Measurements from ENCODE around the gene C20orf202.

DNA sequence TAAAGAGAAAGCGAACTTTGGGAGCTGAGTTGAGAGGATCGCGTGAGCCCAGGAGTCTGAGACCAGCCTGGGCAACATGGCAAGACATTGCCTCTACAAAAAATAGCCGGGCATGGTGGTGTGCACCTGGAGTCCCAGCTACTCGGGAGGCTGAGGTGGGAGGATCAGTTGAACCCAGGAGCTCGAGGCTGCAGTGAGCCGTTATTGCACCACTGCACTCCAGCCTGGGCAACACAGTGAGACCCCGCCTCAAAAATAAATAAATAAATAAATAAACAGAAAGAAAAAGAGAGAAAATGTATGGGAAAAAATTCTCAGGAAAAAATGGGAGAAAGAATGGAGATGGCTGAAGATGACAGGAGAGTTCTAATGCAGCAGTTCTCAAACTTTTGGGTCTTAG is 2.5 kb downstream of the C20orf202 start:
- no peak for TF ChIP-seq FOXJ3 (CRISPR knock-in tag; IDR thresholded peaks at IDR 0.05)
- no peak for TF ChIP-seq SRSF9 (IDR thresholded peaks at IDR 0.05; ENCODE audit: borderline replicate concordance, low read depth, low read length)
- TF ChIP-seq TGIF2 (CRISPR knock-in tag; IDR thresholded peaks at IDR 0.05): no peak
- TF ChIP-seq NFIC (IDR thresholded peaks at IDR 0.05): no peak
- TF ChIP-seq, protein P1, sequence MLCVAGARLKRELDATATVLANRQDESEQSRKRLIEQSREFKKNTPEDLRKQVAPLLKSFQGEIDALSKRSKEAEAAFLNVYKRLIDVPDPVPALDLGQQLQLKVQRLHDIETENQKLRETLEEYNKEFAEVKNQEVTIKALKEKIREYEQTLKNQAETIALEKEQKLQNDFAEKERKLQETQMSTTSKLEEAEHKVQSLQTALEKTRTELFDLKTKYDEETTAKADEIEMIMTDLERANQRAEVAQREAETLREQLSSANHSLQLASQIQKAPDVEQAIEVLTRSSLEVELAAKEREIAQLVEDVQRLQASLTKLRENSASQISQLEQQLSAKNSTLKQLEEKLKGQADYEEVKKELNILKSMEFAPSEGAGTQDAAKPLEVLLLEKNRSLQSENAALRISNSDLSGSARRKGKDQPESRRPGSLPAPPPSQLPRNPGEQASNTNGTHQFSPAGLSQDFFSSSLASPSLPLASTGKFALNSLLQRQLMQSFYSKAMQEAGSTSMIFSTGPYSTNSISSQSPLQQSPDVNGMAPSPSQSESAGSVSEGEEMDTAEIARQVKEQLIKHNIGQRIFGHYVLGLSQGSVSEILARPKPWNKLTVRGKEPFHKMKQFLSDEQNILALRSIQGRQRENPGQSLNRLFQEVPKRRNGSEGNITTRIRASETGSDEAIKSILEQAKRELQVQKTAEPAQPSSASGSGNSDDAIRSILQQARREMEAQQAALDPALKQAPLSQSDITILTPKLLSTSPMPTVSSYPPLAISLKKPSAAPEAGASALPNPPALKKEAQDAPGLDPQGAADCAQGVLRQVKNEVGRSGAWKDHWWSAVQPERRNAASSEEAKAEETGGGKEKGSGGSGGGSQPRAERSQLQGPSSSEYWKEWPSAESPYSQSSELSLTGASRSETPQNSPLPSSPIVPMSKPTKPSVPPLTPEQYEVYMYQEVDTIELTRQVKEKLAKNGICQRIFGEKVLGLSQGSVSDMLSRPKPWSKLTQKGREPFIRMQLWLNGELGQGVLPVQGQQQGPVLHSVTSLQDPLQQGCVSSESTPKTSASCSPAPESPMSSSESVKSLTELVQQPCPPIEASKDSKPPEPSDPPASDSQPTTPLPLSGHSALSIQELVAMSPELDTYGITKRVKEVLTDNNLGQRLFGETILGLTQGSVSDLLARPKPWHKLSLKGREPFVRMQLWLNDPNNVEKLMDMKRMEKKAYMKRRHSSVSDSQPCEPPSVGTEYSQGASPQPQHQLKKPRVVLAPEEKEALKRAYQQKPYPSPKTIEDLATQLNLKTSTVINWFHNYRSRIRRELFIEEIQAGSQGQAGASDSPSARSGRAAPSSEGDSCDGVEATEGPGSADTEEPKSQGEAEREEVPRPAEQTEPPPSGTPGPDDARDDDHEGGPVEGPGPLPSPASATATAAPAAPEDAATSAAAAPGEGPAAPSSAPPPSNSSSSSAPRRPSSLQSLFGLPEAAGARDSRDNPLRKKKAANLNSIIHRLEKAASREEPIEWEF (CRISPR knock-in tag; IDR thresholded peaks at IDR 0.05): no peak
- TF ChIP-seq, protein P2, sequence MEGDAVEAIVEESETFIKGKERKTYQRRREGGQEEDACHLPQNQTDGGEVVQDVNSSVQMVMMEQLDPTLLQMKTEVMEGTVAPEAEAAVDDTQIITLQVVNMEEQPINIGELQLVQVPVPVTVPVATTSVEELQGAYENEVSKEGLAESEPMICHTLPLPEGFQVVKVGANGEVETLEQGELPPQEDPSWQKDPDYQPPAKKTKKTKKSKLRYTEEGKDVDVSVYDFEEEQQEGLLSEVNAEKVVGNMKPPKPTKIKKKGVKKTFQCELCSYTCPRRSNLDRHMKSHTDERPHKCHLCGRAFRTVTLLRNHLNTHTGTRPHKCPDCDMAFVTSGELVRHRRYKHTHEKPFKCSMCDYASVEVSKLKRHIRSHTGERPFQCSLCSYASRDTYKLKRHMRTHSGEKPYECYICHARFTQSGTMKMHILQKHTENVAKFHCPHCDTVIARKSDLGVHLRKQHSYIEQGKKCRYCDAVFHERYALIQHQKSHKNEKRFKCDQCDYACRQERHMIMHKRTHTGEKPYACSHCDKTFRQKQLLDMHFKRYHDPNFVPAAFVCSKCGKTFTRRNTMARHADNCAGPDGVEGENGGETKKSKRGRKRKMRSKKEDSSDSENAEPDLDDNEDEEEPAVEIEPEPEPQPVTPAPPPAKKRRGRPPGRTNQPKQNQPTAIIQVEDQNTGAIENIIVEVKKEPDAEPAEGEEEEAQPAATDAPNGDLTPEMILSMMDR (IDR thresholded peaks at IDR 0.05 in 2 of 3, conservative IDR thresholded peaks at IDR 0.05 in 1 of 3; ENCODE audit: insufficient read depth in 2 of 3, low read depth in 1 of 3, low read length in 3 of 3): no peak
- TF ChIP-seq DIDO1 (tag; IDR thresholded peaks at IDR 0.05; ENCODE audit: low read depth): no peak
- TF ChIP-seq, protein P3, sequence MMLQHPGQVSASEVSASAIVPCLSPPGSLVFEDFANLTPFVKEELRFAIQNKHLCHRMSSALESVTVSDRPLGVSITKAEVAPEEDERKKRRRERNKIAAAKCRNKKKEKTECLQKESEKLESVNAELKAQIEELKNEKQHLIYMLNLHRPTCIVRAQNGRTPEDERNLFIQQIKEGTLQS (IDR thresholded peaks at IDR 0.05): no peak
- TF ChIP-seq, protein P3 (CRISPR knock-in tag; conservative IDR thresholded peaks at IDR 0.05): no peak
- TF ChIP-seq SMAD3 (CRISPR knock-in tag; conservative IDR thresholded peaks at IDR 0.05): no peak
- no peak for TF ChIP-seq SMC3 (conservative IDR thresholded peaks at IDR 0.05; ENCODE audit: insufficient read depth, low read depth, low read length)
- TF ChIP-seq TAF1 (IDR thresholded peaks at IDR 0.05; ENCODE audit: control insufficient read depth, extremely low read depth, insufficient read depth, low read length, severe bottlenecking): no peak
- TF ChIP-seq GABPA (tag; conservative IDR thresholded peaks at IDR 0.05; ENCODE audit: low read depth): no peak
- no peak for TF ChIP-seq KDM1A (IDR thresholded peaks at IDR 0.05)
- no peak for TF ChIP-seq RNF2 (IDR thresholded peaks at IDR 0.05)
